CD4-positive, alpha-beta T cell (primary cell): ENCODE data around the gene HAUS8. TPM values are rescaled to one million over a fixed set of nuclear protein-coding genes. Genes with fewer than 3 reads are reported as not detected.

ENCODE experiments used
- ATAC-seq: fragments of 200-7000 bp; cut with Tn5 transposase; one replicate; pipeline ENCODE4 v1.10.0; 2022; ENCODE audit warnings: mild to moderate bottlenecking; ENCODE audit not compliant: poor library complexity
- CTCF ChIA-PET: fragments of 350-600 bp; sonication (Branson Sonifier 250); formaldehyde crosslinking; loops from one replicate; lab custom pipeline; 2021; ENCODE audit warnings: antibody characterized with exemption, inconsistent platforms; lab: Charles Lee
- POLR2A ChIA-PET: fragments of 350-600 bp; sonication (Branson Sonifier 250); formaldehyde crosslinking; loops from one replicate; lab custom pipeline; 2021; ENCODE audit warnings: antibody characterized with exemption, inconsistent platforms; lab: Charles Lee
- DNase-seq, 14 experiments: peaks; one replicate each; pipeline ENCODE4 v3.0.0-alpha.2; 2013 to 2020; ENCODE audit warnings: mixed read lengths in 2 of 14
- H3K27ac ChIP-seq, 2 donors: one replicate each; pipeline versions ENCODE4 v1.5.1 to v1.7.0; 2013; ENCODE audit warnings: low read length in 2 of 2, low read depth in 1 of 2, mild to moderate bottlenecking in 1 of 2
- H3K27me3 ChIP-seq, 2 experiments: 1 replicate in 1 of 2; 2 replicates in 1 of 2; pipeline versions ENCODE4 v1.6.1 to v1.7.0; 2013; ENCODE audit warnings: low read length in 2 of 2, control low read depth in 1 of 2, mild to moderate bottlenecking in 1 of 2, moderate library complexity in 1 of 2; ENCODE audit not compliant: insufficient read depth in 2 of 2, control insufficient read depth in 1 of 2
- H3K36me3 ChIP-seq: one replicate; pipeline ENCODE4 v1.6.1; 2013; ENCODE audit warnings: low read length, control low read depth; ENCODE audit not compliant: insufficient read depth
- H3K4me1 ChIP-seq: one replicate; pipeline ENCODE4 v1.6.1; 2013; ENCODE audit warnings: low read length, control low read depth; ENCODE audit not compliant: insufficient read depth
- H3K4me3 ChIP-seq: one replicate; pipeline ENCODE4 v1.5.1; 2013; ENCODE audit warnings: mild to moderate bottlenecking, low read length, moderate library complexity
- H3K9me3 ChIP-seq, 2 experiments: 1 replicate in 1 of 2; 2 replicates in 1 of 2; pipeline versions ENCODE4 v1.6.1 to v1.7.0; 2013; ENCODE audit warnings: low read length in 2 of 2, mild to moderate bottlenecking in 2 of 2, control low read depth in 1 of 2, moderate library complexity in 1 of 2; ENCODE audit not compliant: control insufficient read depth in 1 of 2, insufficient read depth in 1 of 2
- H3K27ac Mint-ChIP-seq: one replicate; pipeline ENCODE4 v1.8.0; 2020; ENCODE audit warnings: mixed read lengths
- H3K27me3 Mint-ChIP-seq: one replicate; pipeline ENCODE4 v1.8.0; 2021; ENCODE audit warnings: mixed read lengths
- H3K36me3 Mint-ChIP-seq: one replicate; pipeline ENCODE4 v1.8.0; 2021; ENCODE audit warnings: low read depth, mixed read lengths
- H3K4me1 Mint-ChIP-seq: one replicate; pipeline ENCODE4 v1.8.0; 2021; ENCODE audit warnings: low read depth, mixed read lengths
- H3K4me3 Mint-ChIP-seq: one replicate; pipeline ENCODE4 v1.8.0; 2020; ENCODE audit warnings: mild to moderate bottlenecking, mixed read lengths
- H3K9me3 Mint-ChIP-seq: one replicate; pipeline ENCODE4 v1.8.0; 2020; ENCODE audit warnings: mixed read lengths
- intact Hi-C, 2 experiments: fragments of 100-400 bp; cut with DNase I in 1 of 2; cut with micrococcal nuclease in 1 of 2; formaldehyde crosslinking; loops; one replicate each; pipeline versions ENCODE4 v1.15.1 to v1.9.0; 2023 to 2025; cut with DNase I, micrococcal nuclease
- total RNA-seq, 174 experiments: library from RNA in 2 of 174; stranded (reverse) in 2 of 174; gene quantifications; one replicate each; pipeline ENCODE4 v1.2.3 and lab custom pipeline; 2021 to 2026
- TF ChIP-seq, protein P1 (sequence below): fragments of 200-600 bp; IDR thresholded peaks from one replicate; pipeline ENCODE4 v1.8.0; 2022; ENCODE audit warnings: antibody characterized with exemption, mild to moderate bottlenecking

Gene HAUS8
- total RNA-seq, 2 experiments from 2014 or later: 20.6 to 20.7 TPM

DNA sequence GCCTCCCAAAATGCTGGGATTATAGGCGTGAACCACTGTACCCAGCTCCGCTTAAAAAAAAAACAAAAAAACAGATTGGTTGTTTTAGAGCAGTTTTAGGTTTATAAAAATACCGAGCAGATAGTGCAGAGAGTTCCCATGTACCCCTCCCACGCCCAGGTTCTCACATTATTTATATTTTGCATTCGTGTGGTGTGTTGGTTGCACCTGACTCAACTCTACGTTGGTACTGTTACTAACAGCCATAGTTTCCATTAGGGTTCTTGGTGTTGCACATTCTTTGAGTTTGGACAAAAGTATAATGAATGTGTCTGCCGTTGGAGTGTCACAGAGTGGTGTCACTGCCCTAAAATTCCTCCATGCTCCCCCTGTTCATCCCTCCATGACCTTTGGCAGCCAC is 29.4 kb upstream of the HAUS8 start:
- peaks cover 33% of the 10 kb centered on the region for H3K4me1 ChIP-seq
- Mint-ChIP-seq H3K9me3 (no peaks in the 10 kb centered on the region), H3K4me3 (no peak overlapping the region), H3K36me3 (peaks cover 77% of the 10 kb centered on the region), H3K27ac (no peak overlapping the region), H3K4me1 (peaks cover 15% of the 10 kb centered on the region), H3K27me3 (no peaks in the 10 kb centered on the region)
- DNase-seq: no peak
- peaks cover 64% of the 10 kb centered on the region for H3K36me3 ChIP-seq
- intact Hi-C loops: no loop called here
- H3K4me3 ChIP-seq: no peak overlapping the region
- H3K9me3 ChIP-seq: peaks cover 0 to 16% of the 10 kb centered on the region in 2 experiments
- ChIA-PET CTCF (no interaction called here), POLR2A (no interaction called here)
- TF ChIP-seq, protein P1, sequence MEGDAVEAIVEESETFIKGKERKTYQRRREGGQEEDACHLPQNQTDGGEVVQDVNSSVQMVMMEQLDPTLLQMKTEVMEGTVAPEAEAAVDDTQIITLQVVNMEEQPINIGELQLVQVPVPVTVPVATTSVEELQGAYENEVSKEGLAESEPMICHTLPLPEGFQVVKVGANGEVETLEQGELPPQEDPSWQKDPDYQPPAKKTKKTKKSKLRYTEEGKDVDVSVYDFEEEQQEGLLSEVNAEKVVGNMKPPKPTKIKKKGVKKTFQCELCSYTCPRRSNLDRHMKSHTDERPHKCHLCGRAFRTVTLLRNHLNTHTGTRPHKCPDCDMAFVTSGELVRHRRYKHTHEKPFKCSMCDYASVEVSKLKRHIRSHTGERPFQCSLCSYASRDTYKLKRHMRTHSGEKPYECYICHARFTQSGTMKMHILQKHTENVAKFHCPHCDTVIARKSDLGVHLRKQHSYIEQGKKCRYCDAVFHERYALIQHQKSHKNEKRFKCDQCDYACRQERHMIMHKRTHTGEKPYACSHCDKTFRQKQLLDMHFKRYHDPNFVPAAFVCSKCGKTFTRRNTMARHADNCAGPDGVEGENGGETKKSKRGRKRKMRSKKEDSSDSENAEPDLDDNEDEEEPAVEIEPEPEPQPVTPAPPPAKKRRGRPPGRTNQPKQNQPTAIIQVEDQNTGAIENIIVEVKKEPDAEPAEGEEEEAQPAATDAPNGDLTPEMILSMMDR: no peak
- H3K27me3 ChIP-seq: no peaks in the 10 kb centered on the region
- no peak overlapping the region for H3K27ac ChIP-seq
- no peak for ATAC-seq

DNA sequence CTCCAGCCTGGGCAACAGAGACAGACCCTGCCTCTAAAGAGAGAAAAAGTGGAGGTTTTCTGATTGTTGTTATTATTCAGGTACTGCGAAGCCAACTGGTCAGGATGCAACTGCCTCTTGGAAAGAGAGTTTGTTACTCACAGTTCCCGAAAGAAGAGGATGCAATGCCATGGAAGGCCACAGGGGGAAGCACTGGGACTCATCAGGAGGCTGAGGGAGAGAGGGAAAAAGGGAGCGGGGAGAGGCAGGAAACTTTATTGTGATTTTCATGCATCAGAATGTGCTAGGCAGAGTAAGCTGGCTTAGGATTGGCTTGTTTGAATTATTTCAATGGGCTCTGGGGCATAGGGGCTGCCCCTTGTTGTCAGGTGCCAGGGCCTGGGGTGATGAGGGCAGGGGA is 27.9 kb upstream of the HAUS8 start:
- Histone ChIP-seq H3K4me1 (peaks cover 24% of the 10 kb centered on the region), H3K27me3 (no peaks in the 10 kb centered on the region), H3K36me3 (peaks cover 58% of the 10 kb centered on the region), H3K27ac (no peak overlapping the region), H3K9me3 (peaks cover 0 to 16% of the 10 kb centered on the region in 2 experiments), H3K4me3 (no peak overlapping the region)
- Mint-ChIP-seq H3K9me3 (no peaks in the 10 kb centered on the region), H3K4me1 (peaks cover 10% of the 10 kb centered on the region), H3K27me3 (no peaks in the 10 kb centered on the region), H3K4me3 (no peak overlapping the region), H3K27ac (peak overlapping the region; percentile 42), H3K36me3 (peaks cover 78% of the 10 kb centered on the region)
- ChIA-PET POLR2A (no interaction called here), CTCF (no interaction called here)
- ATAC-seq: no peak
- intact Hi-C loops: no loop called here
- TF ChIP-seq, protein P1: no peak
- peak in 1 of 14 experiments; percentile 33 for DNase-seq

DNA sequence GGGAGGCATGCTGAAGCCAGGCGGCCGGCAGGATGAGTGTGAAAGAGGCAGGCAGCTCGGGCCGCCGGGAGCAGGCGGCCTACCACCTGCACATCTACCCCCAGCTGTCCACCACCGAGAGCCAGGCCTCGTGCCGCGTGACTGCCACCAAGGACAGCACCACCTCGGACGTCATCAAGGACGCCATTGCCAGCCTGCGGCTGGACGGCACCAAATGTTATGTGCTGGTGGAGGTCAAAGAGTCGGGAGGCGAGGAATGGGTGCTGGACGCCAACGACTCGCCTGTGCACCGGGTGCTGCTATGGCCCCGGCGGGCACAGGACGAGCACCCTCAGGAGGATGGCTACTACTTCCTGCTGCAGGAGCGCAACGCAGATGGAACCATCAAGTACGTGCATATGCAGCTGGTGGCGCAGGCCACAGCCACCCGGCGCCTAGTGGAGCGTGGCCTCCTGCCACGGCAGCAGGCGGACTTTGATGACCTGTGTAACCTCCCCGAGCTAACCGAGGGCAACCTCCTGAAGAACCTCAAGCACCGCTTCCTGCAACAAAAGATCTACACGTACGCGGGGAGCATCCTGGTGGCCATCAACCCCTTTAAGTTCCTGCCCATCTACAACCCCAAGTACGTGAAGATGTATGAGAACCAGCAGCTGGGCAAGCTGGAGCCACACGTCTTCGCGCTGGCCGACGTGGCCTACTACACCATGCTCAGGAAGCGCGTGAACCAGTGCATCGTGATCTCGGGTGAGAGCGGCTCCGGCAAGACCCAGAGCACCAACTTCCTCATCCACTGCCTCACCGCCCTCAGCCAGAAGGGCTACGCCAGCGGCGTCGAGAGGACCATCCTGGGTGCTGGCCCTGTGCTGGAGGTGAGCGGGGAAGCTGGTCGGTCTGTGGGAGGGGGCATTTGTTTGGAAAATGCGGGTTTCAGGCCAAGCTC is 26.7 kb upstream of the HAUS8 start:
- intact Hi-C loops: no loop called here
- no peak for DNase-seq
- no peak overlapping the region for H3K27ac Mint-ChIP-seq
- Histone ChIP-seq H3K36me3 (peaks cover 48% of the 10 kb centered on the region), H3K27ac (no peak overlapping the region), H3K4me3 (no peak overlapping the region), H3K4me1 (peaks cover 12% of the 10 kb centered on the region), H3K9me3 (peaks cover 0 to 16% of the 10 kb centered on the region in 2 experiments), H3K27me3 (no peaks in the 10 kb centered on the region)
- H3K27me3 Mint-ChIP-seq: no peaks in the 10 kb centered on the region
- H3K4me3 Mint-ChIP-seq: no peak overlapping the region
- TF ChIP-seq, protein P1: no peak
- ChIA-PET POLR2A (interaction anchor here (0.7 to 0.9 kb wide), 2 partner anchors 24 to 512 kb away, joined by 3 read pairs; no protein-coding TSS in a partner anchor), CTCF (no interaction called here)
- no peaks in the 10 kb centered on the region for H3K9me3 Mint-ChIP-seq
- peaks cover 68% of the 10 kb centered on the region for H3K36me3 Mint-ChIP-seq
- H3K4me1 Mint-ChIP-seq: peaks cover 10% of the 10 kb centered on the region
- ATAC-seq: no peak
